HS-27A (cell line): ENCODE data around the gene CDK5.
A peak's percentile ranks its signal among the peaks of the same experiment; 100 is the strongest.
"Not testable (repeated sequence)": the region's sequence is repeated elsewhere in the genome, so short reads cannot be mapped to it uniquely, and the experiment has no call there.

Experiments
- DNase-seq: peaks from one replicate; pipeline ENCODE4 v3.0.0-alpha.2; 2012; ENCODE audit warnings: low read depth, missing footprints

CDK5 gene

DNA sequence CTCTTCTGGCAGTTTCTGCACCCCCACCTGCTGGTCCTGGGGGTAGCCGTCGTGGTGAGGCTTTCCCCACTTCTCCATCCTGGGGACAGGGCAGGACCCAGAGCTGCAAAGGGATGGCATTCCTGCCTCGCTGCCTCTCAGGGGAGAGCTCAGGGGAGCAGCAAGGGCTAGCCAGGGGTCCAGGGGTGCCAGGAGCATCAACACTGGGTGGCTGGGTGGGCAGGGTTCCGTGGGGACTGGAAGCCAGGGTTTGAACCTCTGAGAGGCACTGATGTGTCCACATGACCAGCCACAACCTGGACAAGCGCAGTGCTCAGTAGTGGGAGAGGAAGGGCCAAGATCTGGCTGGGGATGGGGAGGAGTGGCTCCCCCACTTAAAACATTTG, 23.8 kb downstream of the CDK5 start:
- no peak for DNase-seq

DNA sequence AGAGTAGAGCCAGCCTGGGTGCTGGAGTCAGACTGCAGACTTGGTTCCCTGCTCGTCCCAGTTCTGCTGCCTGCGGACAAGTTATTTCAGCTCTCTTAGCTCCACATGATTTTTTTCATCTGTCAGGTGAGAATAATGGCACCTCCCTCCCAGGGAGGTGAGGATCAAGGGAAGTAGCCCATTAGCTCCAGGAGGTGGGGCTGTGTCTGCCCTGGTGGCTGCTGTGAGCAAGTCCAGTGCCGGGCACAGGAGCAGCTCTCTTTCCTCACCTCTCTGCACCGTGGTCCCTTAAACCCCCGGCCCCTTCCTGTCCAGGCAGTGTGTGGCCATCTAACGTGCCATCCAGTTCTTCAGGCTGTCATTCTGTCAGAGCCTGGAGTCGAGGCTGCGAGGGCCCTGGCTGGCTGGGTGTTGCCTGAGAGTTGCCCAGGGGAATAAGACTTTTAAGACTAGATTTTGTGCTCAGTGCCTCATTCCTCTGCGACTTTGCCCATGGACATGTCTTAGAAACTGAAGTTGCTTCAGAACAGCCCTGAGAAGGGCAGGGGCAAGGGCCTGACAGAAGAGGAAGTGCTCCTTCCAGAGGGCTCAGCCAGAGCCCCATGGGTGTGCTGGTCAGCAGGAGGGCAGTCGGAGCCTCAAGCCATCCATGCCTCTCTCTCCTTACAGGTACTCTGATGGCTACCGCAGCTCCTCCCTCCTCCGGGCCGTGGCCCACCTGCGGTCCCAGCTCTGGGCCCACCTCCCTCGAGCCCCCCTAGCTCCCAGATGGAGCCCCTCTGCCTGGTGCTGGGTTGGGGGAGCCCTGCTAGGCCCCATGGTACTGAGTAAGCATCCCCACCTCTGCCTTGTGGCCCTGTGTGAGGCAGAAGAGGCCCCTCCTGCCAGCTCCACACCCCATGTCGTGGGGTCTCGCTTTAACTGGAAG, 24.5 kb downstream of the CDK5 start:
- no peak for DNase-seq

- no peak for DNase-seq
These were observed 26.7 kb downstream of the CDK5 start for GRCh38 chr7:151031011-151031410.

GRCh38 chr7:151028948-151029501, 28.7 kb downstream of the CDK5 start:
- DNase-seq, result no peak

- peak; percentile 94 for DNase-seq
These were observed 29.4 kb downstream of the CDK5 start, which contains the start of gene ABCB8 for GRCh38 chr7:151028131-151028947. ABCB8 (plus strand) TSS chr7:151028450; CDS start chr7:151028516, 66 bp downstream.

DNA sequence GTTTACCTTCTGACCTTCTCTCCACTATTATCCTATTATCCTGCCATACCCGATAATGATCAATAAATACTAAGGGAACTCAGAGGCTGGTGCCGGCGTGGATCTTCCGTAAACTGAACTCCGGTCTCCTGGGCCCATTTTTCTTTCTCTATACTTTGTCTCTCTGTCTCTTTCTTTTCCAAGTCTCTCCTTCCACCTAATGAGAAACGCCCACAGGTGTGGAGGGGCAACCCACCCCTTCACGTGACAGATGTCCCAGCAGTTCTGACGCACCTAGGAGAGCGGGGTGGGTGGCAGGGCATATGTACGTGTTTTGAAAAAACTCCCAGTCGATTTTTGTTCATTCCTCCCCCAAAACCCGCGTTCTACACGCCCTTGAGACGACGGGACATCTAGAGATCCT, 30.0 kb downstream of the CDK5 start:
- not testable (repeated sequence) for DNase-seq

DNA sequence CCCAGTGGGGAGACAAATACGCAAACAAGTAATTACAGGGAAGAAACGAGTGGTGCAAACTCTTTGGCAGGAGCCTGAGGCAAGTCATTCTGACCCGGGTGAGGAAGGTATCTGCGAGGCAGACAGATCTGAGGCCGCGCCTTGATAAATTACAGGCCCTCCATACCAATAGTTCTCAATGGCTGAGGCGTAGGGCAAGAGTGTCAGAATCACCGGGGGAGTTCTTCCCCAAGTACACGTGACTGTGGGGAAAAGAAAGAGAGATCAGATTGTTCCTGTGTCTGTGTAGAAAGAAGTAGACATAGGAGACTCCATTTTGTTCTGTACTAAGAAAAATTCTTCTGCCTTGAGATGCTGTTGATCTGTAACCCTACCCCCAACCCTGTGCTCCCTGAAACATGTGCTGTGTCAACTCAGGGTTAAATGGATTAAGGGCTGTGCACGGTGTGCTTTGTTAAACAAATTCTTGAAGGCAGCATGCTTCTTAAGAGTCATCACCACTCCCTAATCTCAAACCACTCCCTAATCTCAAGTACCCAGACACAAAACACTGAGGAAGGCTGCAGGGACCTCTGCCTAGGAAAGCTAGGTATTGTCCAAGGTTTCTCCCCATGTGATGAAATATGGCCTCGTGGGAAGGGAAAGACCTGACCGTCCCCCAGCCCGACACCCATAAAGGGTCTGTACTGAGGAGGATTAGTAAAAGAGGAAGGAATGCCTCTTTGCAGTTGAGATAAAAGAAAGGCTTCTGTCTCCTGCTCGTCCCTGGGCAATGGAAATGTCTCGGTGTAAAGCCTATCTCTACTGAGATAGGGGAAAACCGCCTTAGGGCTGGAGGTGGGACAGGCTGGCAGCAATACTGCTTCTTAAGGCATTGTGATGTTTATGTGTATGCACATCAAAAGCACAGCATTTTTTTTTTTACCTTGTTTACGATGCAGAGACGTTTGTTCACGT, 30.6 kb downstream of the CDK5 start:
- not testable (repeated sequence) for DNase-seq

GRCh38 chr7:151025924-151026671, 31.6 kb downstream of the CDK5 start:
- DNase-seq, result no peak

DNA sequence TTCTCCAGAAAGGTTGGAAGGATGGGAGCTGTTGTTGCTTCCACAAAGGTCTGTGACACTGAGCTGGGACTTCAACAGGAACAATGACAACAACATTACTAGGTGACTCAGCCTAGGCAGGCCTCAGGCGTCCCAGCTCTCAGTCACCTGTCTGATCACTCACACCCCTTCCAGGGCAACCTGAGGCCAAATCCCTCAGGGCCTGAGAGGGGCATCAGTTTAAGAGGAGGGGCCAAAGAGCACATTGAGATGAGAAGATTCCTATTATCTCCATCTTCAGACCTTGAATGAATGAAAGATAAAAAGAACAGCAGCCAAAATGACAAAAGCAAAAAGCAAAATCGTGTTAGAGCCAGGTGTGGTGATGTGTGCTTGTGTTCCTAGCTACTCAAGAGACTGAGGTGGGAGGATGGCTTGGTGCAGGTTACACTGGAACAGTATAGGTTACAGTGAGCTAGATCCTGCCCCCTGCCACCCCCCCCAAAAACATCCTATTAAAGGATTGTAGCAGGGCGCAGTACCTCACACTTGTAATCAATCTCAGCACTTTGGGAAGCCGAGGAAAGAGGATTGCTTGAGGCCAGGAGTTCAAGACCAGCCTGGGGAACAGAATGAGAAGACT, 33.2 kb downstream of the CDK5 start, which contains the start of gene ATG9B:
Gene ATG9B (minus strand): TSS at position 60 of the 622 bp plus-strand sequence. CDS start 71 bp downstream, outside the sequence.
- DNase-seq, result no peak

GRCh38 chr7:151023232-151023631, 34.5 kb downstream of the CDK5 start:
- DNase-seq, result no peak

- DNase-seq, result no peak
These were observed 37.5 kb downstream of the CDK5 start for GRCh38 chr7:151020231-151020630.

DNA sequence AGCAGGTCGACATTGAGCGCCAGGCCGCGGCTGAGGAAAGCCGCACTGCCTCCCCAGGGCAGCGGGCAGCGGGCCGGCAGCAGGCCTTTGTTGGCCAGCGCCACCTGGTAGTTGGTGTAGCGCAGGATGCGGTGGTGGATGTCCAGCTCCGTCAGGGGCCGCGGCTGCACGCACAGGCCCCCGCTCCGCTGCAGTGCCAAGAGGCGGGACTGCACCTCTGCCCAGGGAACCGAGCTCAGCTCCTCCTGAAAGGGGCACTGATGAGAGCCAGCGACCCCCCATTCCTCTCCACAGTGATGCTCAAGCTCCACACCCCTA, 38.6 kb downstream of the CDK5 start:
- DNase-seq, result no peak

DNA sequence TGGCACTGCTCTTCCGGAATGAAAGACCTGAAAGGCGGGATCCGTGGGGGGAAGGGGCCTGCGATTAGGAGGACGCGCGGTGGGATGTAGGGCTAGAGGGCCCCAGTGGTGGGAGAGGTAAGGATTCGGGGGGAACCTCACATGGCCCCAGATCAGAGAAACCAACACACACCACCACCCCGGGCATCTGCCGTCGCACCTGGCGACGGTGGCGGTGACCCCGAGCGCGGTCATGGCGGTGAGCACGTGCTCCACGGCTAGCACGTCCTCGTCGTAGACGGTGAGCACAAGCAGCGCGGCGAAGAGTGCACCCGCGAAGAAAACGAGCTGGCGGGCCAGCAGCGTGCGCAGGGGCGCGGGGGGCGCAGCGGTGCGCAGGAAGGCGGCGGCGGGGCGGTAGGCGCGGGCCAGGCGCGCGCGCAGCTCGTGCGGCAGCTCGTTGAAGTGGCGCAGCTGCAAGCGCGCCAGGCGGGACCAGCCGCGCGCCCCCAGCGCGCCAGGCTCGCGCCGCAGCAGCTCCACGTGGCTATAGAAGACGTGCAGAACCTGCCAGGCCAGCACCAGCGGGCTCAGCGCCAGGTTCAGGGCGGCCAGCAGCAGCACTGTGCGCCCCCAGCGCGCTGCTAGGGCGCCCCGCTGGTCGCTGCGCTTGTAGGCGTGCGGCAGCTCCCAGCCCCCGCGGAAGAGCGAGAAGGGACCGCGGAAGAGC, 39.1 kb downstream of the CDK5 start:
- DNase-seq, result no peak

GRCh38 chr7:151017953-151018420, 39.7 kb downstream of the CDK5 start:
- no peak for DNase-seq

- DNase-seq, result no peak
These were observed 40.2 kb downstream of the CDK5 start for GRCh38 chr7:151017370-151017952.

GRCh38 chr7:151016942-151017341, 40.8 kb downstream of the CDK5 start:
- DNase-seq, result no peak

- no peak for DNase-seq
These were observed 41.2 kb downstream of the CDK5 start for GRCh38 chr7:151016505-151016904.

DNA sequence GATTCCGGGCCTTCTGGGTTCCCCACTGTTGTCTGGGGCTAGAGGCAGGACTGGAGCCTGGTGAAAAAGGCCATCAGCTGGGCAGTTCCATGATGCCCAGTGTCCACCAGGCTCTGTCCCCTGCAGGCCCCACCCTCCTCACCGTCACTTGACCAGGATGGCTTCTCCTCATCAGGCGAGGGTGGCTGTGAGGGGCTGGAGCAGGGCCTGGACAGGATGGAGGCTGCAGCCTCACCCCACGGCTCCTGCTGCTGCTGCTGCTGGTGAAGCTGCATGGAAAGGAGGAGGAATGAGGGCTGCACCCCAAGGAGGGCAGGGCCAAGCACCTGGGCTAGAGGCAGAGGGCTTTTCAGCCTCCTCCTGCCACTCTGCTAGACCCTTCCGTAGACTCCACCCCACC, 41.7 kb downstream of the CDK5 start:
- no peak for DNase-seq

GRCh38 chr7:151014950-151015349, 42.7 kb downstream of the CDK5 start:
- no peak for DNase-seq
